Activated CD4-positive, alpha-beta memory T cell treated with anti-CD3 and anti-CD28 coated beads for 36 hours (primary cell): ENCODE data around the gene TLCD3B. TPM values are rescaled to one million over a fixed set of nuclear protein-coding genes. Genes with fewer than 3 reads are reported as not detected.

Experiments used
- CTCF ChIA-PET: fragments of 350-600 bp; sonication (Branson Sonifier 250); formaldehyde crosslinking; loops from one replicate; lab custom pipeline; 2021; ENCODE audit warnings: antibody characterized with exemption, inconsistent platforms; lab: Charles Lee
- POLR2A ChIA-PET: fragments of 350-600 bp; sonication (Branson Sonifier 250); formaldehyde crosslinking; loops from one replicate; lab custom pipeline; 2021; ENCODE audit warnings: antibody characterized with exemption; lab: Charles Lee
- DNase-seq: peaks from one replicate; pipeline ENCODE4 v3.0.0-alpha.2; 2020
- H3K27ac Mint-ChIP-seq: one replicate; pipeline ENCODE4 v1.8.0; 2021; ENCODE audit warnings: mixed read lengths
- H3K27me3 Mint-ChIP-seq: one replicate; pipeline ENCODE4 v1.8.0; 2021; ENCODE audit warnings: mixed read lengths
- H3K36me3 Mint-ChIP-seq: one replicate; pipeline ENCODE4 v1.8.0; 2021; ENCODE audit warnings: mixed read lengths
- H3K4me1 Mint-ChIP-seq: one replicate; pipeline ENCODE4 v1.8.0; 2021; ENCODE audit warnings: low read depth, mixed read lengths
- H3K4me3 Mint-ChIP-seq: one replicate; pipeline ENCODE4 v1.8.0; 2021; ENCODE audit warnings: mild to moderate bottlenecking, mixed read lengths
- H3K9me3 Mint-ChIP-seq: one replicate; pipeline ENCODE4 v1.8.0; 2021; ENCODE audit warnings: mixed read lengths
- intact Hi-C: fragments of 100-400 bp; cut with micrococcal nuclease; formaldehyde crosslinking; loops from one replicate; pipeline ENCODE4 v1.15.1; 2023
- total RNA-seq, 2 experiments: library from RNA; stranded (reverse); gene quantifications; one replicate each; pipeline ENCODE4 v1.2.3, GENCODE V29; 2021

The TLCD3B gene
- total RNA-seq, 2 experiments from 2014 or later: 5.0 TPM

GRCh38 chr16:30003670-30004423 is 27.2 kb downstream of the TLCD3B start:
- no peaks in the 10 kb centered on the region for H3K9me3 Mint-ChIP-seq
- H3K4me1 Mint-ChIP-seq: peaks cover 6% of the 10 kb centered on the region
- no peak overlapping the region for H3K4me3 Mint-ChIP-seq
- H3K27me3 Mint-ChIP-seq: peaks cover 3% of the 10 kb centered on the region
- POLR2A ChIA-PET: interaction anchor here (1.1 to 2.2 kb wide), 2 partner anchors 7 to 9 kb away, joined by 3 to 7 read pairs; partner anchors contain the start of genes HIRIP3 and INO80E
- peaks cover 5% of the 10 kb centered on the region for H3K36me3 Mint-ChIP-seq
- DNase-seq: no peak
- intact Hi-C loops: no loop called here
- H3K27ac Mint-ChIP-seq: no peak overlapping the region
- CTCF ChIA-PET: interaction anchor here (0.9 to 2.1 kb wide), 6 partner anchors 14 to 303 kb away, joined by 3 to 8 read pairs (median 4); partner anchors contain the start of genes KCTD13 and TLCD3B

- POLR2A ChIA-PET: no interaction called here
- Mint-ChIP-seq H3K9me3 (no peaks in the 10 kb centered on the region), H3K4me1 (peaks cover 11% of the 10 kb centered on the region), H3K36me3 (peaks cover 11% of the 10 kb centered on the region), H3K27me3 (no peaks in the 10 kb centered on the region), H3K4me3 (no peak overlapping the region), H3K27ac (no peak overlapping the region)
- no peak for DNase-seq
- intact Hi-C loops: no loop called here
- CTCF ChIA-PET: interaction anchor here (1.6 to 2.1 kb wide), 3 partner anchors 30 to 302 kb away, joined by 3 to 8 read pairs (median 5); no protein-coding TSS in a partner anchor
Measured at GRCh38 chr16:30002614-30003346, 28.3 kb downstream of the TLCD3B start.

GRCh38 chr16:30000735-30001631 is 30.1 kb downstream of the TLCD3B start:
- intact Hi-C loops: no loop called here
- H3K27me3 Mint-ChIP-seq: no peaks in the 10 kb centered on the region
- ChIA-PET POLR2A (no interaction called here), CTCF (no interaction called here)
- no peak for DNase-seq
- H3K4me1 Mint-ChIP-seq: peaks cover 17% of the 10 kb centered on the region
- no peaks in the 10 kb centered on the region for H3K9me3 Mint-ChIP-seq
- H3K4me3 Mint-ChIP-seq: no peak overlapping the region
- H3K27ac Mint-ChIP-seq: no peak overlapping the region
- peaks cover 16% of the 10 kb centered on the region for H3K36me3 Mint-ChIP-seq

GRCh38 chr16:29999605-30000004 is 31.5 kb downstream of the TLCD3B start:
- no peak overlapping the region for H3K27ac Mint-ChIP-seq
- intact Hi-C loops: loop anchor here (5.0 kb wide), 2 partner anchors 37 to 192 kb away; partner anchors contain the start of genes MAZ and TMEM219
- H3K36me3 Mint-ChIP-seq: peaks cover 22% of the 10 kb centered on the region
- ChIA-PET POLR2A (no interaction called here), CTCF (no interaction called here)
- no peaks in the 10 kb centered on the region for H3K9me3 Mint-ChIP-seq
- H3K4me3 Mint-ChIP-seq: no peak overlapping the region
- H3K27me3 Mint-ChIP-seq: no peaks in the 10 kb centered on the region
- H3K4me1 Mint-ChIP-seq: peaks cover 22% of the 10 kb centered on the region
- DNase-seq: no peak

- no peak for DNase-seq
- Mint-ChIP-seq H3K9me3 (no peaks in the 10 kb centered on the region), H3K36me3 (peaks cover 26% of the 10 kb centered on the region), H3K4me3 (peak overlapping the region; percentile 99), H3K27me3 (no peaks in the 10 kb centered on the region), H3K27ac (peak overlapping the region; percentile 99), H3K4me1 (peaks cover 33% of the 10 kb centered on the region)
- intact Hi-C loops: loop anchor here (1.0 to 5.0 kb wide), 4 partner anchors 24 to 190 kb away; partner anchors contain the start of genes KCTD13, MAZ, TAOK2 and TMEM219
- ChIA-PET POLR2A (interaction anchor here (0.8 to 2.6 kb wide), 5 partner anchors 8 to 71 kb away, joined by 3 to 16 read pairs (median 7); partner anchors contain the start of genes KCTD13 and TAOK2), CTCF (interaction anchor here (0.6 to 2.3 kb wide), 6 partner anchors 9 to 296 kb away, joined by 3 to 9 read pairs (median 4); no protein-coding TSS in a partner anchor)
Measured at GRCh38 chr16:29996766-29997250, 34.3 kb downstream of the TLCD3B start.

- ChIA-PET CTCF (interaction anchor here (0.6 to 2.3 kb wide), 9 partner anchors 9 to 295 kb away, joined by 3 to 9 read pairs (median 4); partner anchors contain the start of genes TBX6 and TLCD3B), POLR2A (interaction anchor here (0.6 to 2.6 kb wide), 10 partner anchors 9 to 206 kb away, joined by 3 to 16 read pairs (median 5); partner anchors contain the start of genes ASPHD1, KCTD13, KIF22 and TAOK2)
- peak; percentile 100 for DNase-seq
- intact Hi-C loops: loop anchor here (1.0 to 5.0 kb wide), 5 partner anchors 23 to 189 kb away; partner anchors contain the start of genes CDIPT, KCTD13, MAZ and TAOK2
- Mint-ChIP-seq H3K4me1 (peaks cover 33% of the 10 kb centered on the region), H3K27me3 (no peaks in the 10 kb centered on the region), H3K27ac (peak within 1 kb of the TSS; percentile 99), H3K9me3 (no peaks in the 10 kb centered on the region), H3K4me3 (peak within 1 kb of the TSS; percentile 99), H3K36me3 (peaks cover 26% of the 10 kb centered on the region)
Measured at GRCh38 chr16:29995911-29996765, 34.9 kb downstream of the TLCD3B start, which contains the start of gene INO80E. Gene INO80E (plus strand): TSS chr16:29996241. CDS start chr16:29996311, 70 bp downstream.

- POLR2A ChIA-PET: interaction anchor here (0.6 to 2.6 kb wide), 12 partner anchors 9 to 540 kb away, joined by 3 to 16 read pairs (median 4); partner anchors contain the start of genes ASPHD1, KCTD13, KIF22 and TAOK2
- H3K27me3 Mint-ChIP-seq: no peaks in the 10 kb centered on the region
- H3K27ac Mint-ChIP-seq: peak within 1 kb of the TSS; percentile 99
- peaks cover 33% of the 10 kb centered on the region for H3K4me1 Mint-ChIP-seq
- intact Hi-C loops: loop anchor here (2.0 to 5.0 kb wide), 3 partner anchors 33 to 188 kb away; partner anchors contain the start of genes CDIPT, MAZ and TMEM219
- CTCF ChIA-PET: interaction anchor here (0.9 to 2.3 kb wide), 4 partner anchors 10 to 97 kb away, joined by 4 to 9 read pairs (median 4); partner anchors contain the start of genes TBX6 and TLCD3B
- DNase-seq: peak; percentile 93
- peak within 1 kb of the TSS; percentile 99 for H3K4me3 Mint-ChIP-seq
- peaks cover 28% of the 10 kb centered on the region for H3K36me3 Mint-ChIP-seq
- H3K9me3 Mint-ChIP-seq: no peaks in the 10 kb centered on the region
Measured at GRCh38 chr16:29995324-29995910, 35.7 kb downstream of the TLCD3B start, which contains the start of gene HIRIP3. Gene HIRIP3 (minus strand): TSS chr16:29995617. CDS start chr16:29995605, 12 bp downstream.

- peak overlapping the region; percentile 99 for H3K27ac Mint-ChIP-seq
- H3K36me3 Mint-ChIP-seq: peaks cover 28% of the 10 kb centered on the region
- H3K4me1 Mint-ChIP-seq: peaks cover 33% of the 10 kb centered on the region
- peak overlapping the region; percentile 99 for H3K4me3 Mint-ChIP-seq
- POLR2A ChIA-PET: interaction anchor here (0.8 to 2.6 kb wide), 10 partner anchors 9 to 541 kb away, joined by 3 to 16 read pairs (median 5); partner anchors contain the start of genes ASPHD1, KCTD13, KIF22 and TAOK2
- no peaks in the 10 kb centered on the region for H3K9me3 Mint-ChIP-seq
- peak; percentile 82 for DNase-seq
- H3K27me3 Mint-ChIP-seq: no peaks in the 10 kb centered on the region
- intact Hi-C loops: loop anchor here (2.0 to 5.0 kb wide), 3 partner anchors 32 to 187 kb away; partner anchors contain the start of genes CDIPT, MAZ and TMEM219
- CTCF ChIA-PET: interaction anchor here (0.9 to 1.1 kb wide), 5 partner anchors 11 to 294 kb away, joined by 3 to 4 read pairs (median 4); partner anchors contain the start of genes TBX6 and TLCD3B
Measured at GRCh38 chr16:29994600-29995323, 36.3 kb downstream of the TLCD3B start.
